HCT116 (cell line): Measurements from ENCODE around the gene COTL1. TPM values are rescaled to one million over a fixed set of nuclear protein-coding genes. Genes with fewer than 3 reads are reported as not detected.

Experiments
- ATAC-seq: fragments of 200-7000 bp; cut with Tn5 transposase; 2 replicates; pipeline ENCODE4 v1.9.1; 2020; ENCODE audit warnings: mild to moderate bottlenecking, moderate library complexity
- BruUV-seq: library from RNA; stranded (reverse); fragments of 400-500 nt; replicated peaks from 2 replicates; lab custom pipeline; 2021; lab: Mats Ljungman, UMichigan
- CTCF ChIA-PET: fragments of 300-600 bp; sonication (Branson Sonifier 250); formaldehyde crosslinking; loops from one replicate; lab custom pipeline; 2021; ENCODE audit warnings: antibody characterized with exemption; lab: Charles Lee
- POLR2A ChIA-PET: fragments of 300-600, 350-600 bp; sonication (Branson Sonifier 250); formaldehyde crosslinking; loops from one replicate; lab custom pipeline; 2021; ENCODE audit warnings: antibody characterized with exemption; lab: Charles Lee
- RAD21 ChIA-PET, 2 experiments: fragments of 300-600 bp; sonication (Branson Sonifier 250); formaldehyde crosslinking; loops; one replicate each; lab custom pipeline; 2023; ENCODE audit warnings: low total read pairs in 2 of 2; ENCODE audit not compliant: uncharacterized antibody in 2 of 2, unreplicated experiment in 2 of 2, low non-redundant PET in 1 of 2; lab: Charles Lee
- DNase-seq: peaks from one replicate; pipeline ENCODE4 v3.0.0-alpha.2; 2010; ENCODE audit warnings: low read depth, low spot score
- H2AFZ ChIP-seq: fragments of 200-600 bp; shearing (Covaris generic), sonication (generic); 2 replicates; pipeline ENCODE4 v1.6.1; 2017; ENCODE audit warnings: low read depth, mixed run types, mixed read lengths, antibody characterized with exemption, low read length; ENCODE audit not compliant: poor library complexity, severe bottlenecking
- H3K27ac ChIP-seq: 2 replicates; pipeline ENCODE4 v1.5.1; 2012; ENCODE audit warnings: low read depth, low read length
- H3K27me3 ChIP-seq: fragments of 200-600 bp; sonication (generic); 2 replicates; pipeline ENCODE4 v1.6.1; 2016; ENCODE audit warnings: mixed run types, low read length, mixed read lengths; ENCODE audit not compliant: insufficient read depth
- H3K36me3 ChIP-seq, 2 experiments: fragments of 200-500 bp in 1 of 2; fragments of 200-600 bp in 1 of 2; sonication (Bioruptor generic) in 1 of 2; sonication (generic) in 1 of 2; 2 replicates each; pipeline versions ENCODE4 v1.5.1 to v1.6.1; 2014 to 2016; ENCODE audit warnings: low read length in 2 of 2, inconsistent platforms in 1 of 2, mixed read lengths in 1 of 2, mixed run types in 1 of 2; ENCODE audit not compliant: insufficient read depth in 2 of 2, control insufficient read depth in 1 of 2
- H3K4me1 ChIP-seq, 2 experiments: fragments of 200-600 bp in 1 of 2; sonication (generic) in 1 of 2; 2 replicates each; pipeline versions ENCODE4 v1.5.1 to v1.6.1; 2012 to 2017; ENCODE audit warnings: low read length in 2 of 2, inconsistent platforms in 1 of 2, mild to moderate bottlenecking in 1 of 2, mixed read lengths in 1 of 2, mixed run types in 1 of 2, moderate library complexity in 1 of 2; ENCODE audit not compliant: insufficient read depth in 2 of 2, control insufficient read depth in 1 of 2
- H3K4me2 ChIP-seq: fragments of 200-600 bp; sonication (generic); 2 replicates; pipeline ENCODE4 v1.6.1; 2017; ENCODE audit warnings: mixed run types, low read length, mixed read lengths
- H3K4me3 ChIP-seq, 2 experiments: fragments of 200-600 bp in 1 of 2; sonication (generic) in 1 of 2; replicated peaks in 1 of 2; 2 replicates each; pipeline ENCODE4 v1.5.1; 2011 to 2016; ENCODE audit warnings: low read length in 2 of 2, control low read depth in 1 of 2, low read depth in 1 of 2, mild to moderate bottlenecking in 1 of 2, mixed read lengths in 1 of 2, mixed run types in 1 of 2
- H3K79me2 ChIP-seq: fragments of 200-600 bp; sonication (generic); 2 replicates; pipeline ENCODE4 v1.6.1; 2017; ENCODE audit warnings: mild to moderate bottlenecking, mixed run types, low read length, moderate library complexity, mixed read lengths; ENCODE audit not compliant: insufficient read depth
- H3K9ac ChIP-seq: fragments of 200-600 bp; sonication (generic); 2 replicates; pipeline ENCODE4 v1.6.1; 2016; ENCODE audit warnings: low read length, mixed read lengths
- H3K9me2 ChIP-seq: fragments of 200-600 bp; sonication (generic), shearing (Covaris generic); 2 replicates; pipeline ENCODE4 v1.6.1; 2017; ENCODE audit warnings: mixed run types, mild to moderate bottlenecking, moderate library complexity; ENCODE audit not compliant: insufficient read depth
- H3K9me3 ChIP-seq, 2 experiments: fragments of 200-500 bp in 1 of 2; fragments of 200-600 bp in 1 of 2; sonication (Bioruptor generic) in 1 of 2; sonication (generic) in 1 of 2; 2 replicates each; pipeline ENCODE4 v1.6.1; 2014 to 2017; ENCODE audit warnings: low read length in 2 of 2, mixed read lengths in 2 of 2, inconsistent platforms in 1 of 2, low read depth in 1 of 2, mild to moderate bottlenecking in 1 of 2, mixed run types in 1 of 2, moderate library complexity in 1 of 2; ENCODE audit not compliant: control insufficient read depth in 1 of 2, insufficient read depth in 1 of 2
- H4K20me1 ChIP-seq: fragments of 200-600 bp; sonication (generic), shearing (Covaris generic); 2 replicates; pipeline ENCODE4 v1.6.1; 2017; ENCODE audit warnings: mixed run types, mild to moderate bottlenecking, moderate library complexity; ENCODE audit not compliant: insufficient read depth
- CBX3 ChIP-seq: IDR thresholded peaks from 2 replicates; pipeline ENCODE4 v1.6.1; 2012; ENCODE audit warnings: low read depth
- ELF1 ChIP-seq: IDR thresholded peaks from 2 replicates; pipeline ENCODE4 v1.6.1; 2012; ENCODE audit warnings: low read depth, borderline replicate concordance
- EZH2 ChIP-seq: fragments of 200-600 bp; sonication (generic); IDR thresholded peaks from 2 replicates; pipeline ENCODE4 v1.6.1; 2017; ENCODE audit warnings: antibody characterized with exemption, mixed run types
- EZH2phosphoT487 ChIP-seq: fragments of 200-600 bp; IDR thresholded peaks from 2 replicates; pipeline ENCODE4 v1.6.1; 2018; ENCODE audit warnings: antibody characterized with exemption, borderline replicate concordance
- FOSL1 ChIP-seq: IDR thresholded peaks from 2 replicates; pipeline ENCODE4 v1.6.1; 2012; ENCODE audit warnings: low read depth
- JUND ChIP-seq: IDR thresholded peaks from 2 replicates; pipeline ENCODE4 v1.6.1; 2012
- POLR2A ChIP-seq: IDR thresholded peaks from 2 replicates; pipeline ENCODE4 v1.7.0; 2011; ENCODE audit warnings: borderline replicate concordance; ENCODE audit not compliant: insufficient read depth, insufficient read length; ENCODE audit errors: extremely low read depth
- POLR2AphosphoS5 ChIP-seq: IDR thresholded peaks from 2 replicates; pipeline ENCODE4 v1.6.1; 2011; ENCODE audit warnings: mild to moderate bottlenecking, low read depth, low read length, moderate library complexity
- RAD21 ChIP-seq: IDR thresholded peaks from 2 replicates; pipeline ENCODE4 v1.6.1; 2012; ENCODE audit warnings: low read depth, mild to moderate bottlenecking
- REST ChIP-seq: IDR thresholded peaks from 2 replicates; pipeline ENCODE4 v1.6.1; 2012; ENCODE audit warnings: low read depth
- SP1 ChIP-seq: IDR thresholded peaks from 2 replicates; pipeline ENCODE4 v1.6.1; 2012; ENCODE audit warnings: low read depth
- SRF ChIP-seq: IDR thresholded peaks from 2 replicates; pipeline ENCODE4 v1.6.1; 2012; ENCODE audit warnings: low read depth
- TCF7L2 ChIP-seq: IDR thresholded peaks from 2 replicates; pipeline ENCODE4 v1.7.0; 2011; ENCODE audit warnings: borderline replicate concordance, inconsistent platforms; ENCODE audit not compliant: insufficient read depth, insufficient read length; ENCODE audit errors: extremely low read depth
- YY1 ChIP-seq: IDR thresholded peaks from 2 replicates; pipeline ENCODE4 v1.6.1; 2011; ENCODE audit warnings: low read length, low read depth, moderate library complexity, mild to moderate bottlenecking; ENCODE audit not compliant: insufficient replicate concordance; ENCODE audit errors: extremely low read depth
- ZNF274 ChIP-seq: fragments of 200-500 bp; sonication (Bioruptor generic); IDR thresholded peaks from 2 replicates; pipeline ENCODE4 v1.6.1; 2014; ENCODE audit warnings: mild to moderate bottlenecking, low read depth, low read length, inconsistent platforms
- intact Hi-C: fragments of 100-400 bp; cut with micrococcal nuclease; formaldehyde crosslinking; loops from 2 replicates; pipeline ENCODE4 v1.10.0; 2022
- total RNA-seq: library from RNA; stranded (reverse); gene quantifications from one replicate; pipeline ENCODE4 v1.2.1, GENCODE V29; 2021; ENCODE audit not compliant: unreplicated experiment
- TF ChIP-seq, protein P1 (sequence below): IDR thresholded peaks from 2 replicates; pipeline ENCODE4 v1.6.1; 2012

Gene COTL1
- total RNA-seq, 1 experiment from 2014 or later: 276 TPM

- peaks cover 7 to 29% of the 10 kb centered on the region in 2 experiments for H3K4me1 ChIP-seq
- no TSS peak for BruUV-seq
- H3K79me2 ChIP-seq: peaks cover 84% of the 10 kb centered on the region
- H3K9ac ChIP-seq: no peak overlapping the region
- intact Hi-C loops: no loop called here
- CTCF ChIA-PET: interaction anchor here (1.2 kb wide), 1 partner anchor 108 kb away, joined by 3 read pairs; no protein-coding TSS in a partner anchor
- no peak overlapping the region for H2AFZ ChIP-seq
- H3K9me2 ChIP-seq: no peaks in the 10 kb centered on the region
- TF ChIP-seq YY1 (no peak), CBX3 (no peak), ZNF274 (no peak), TCF7L2 (no peak), SP1 (no peak)
- TF ChIP-seq, all 23 proteins: peak for 0
- H3K9me3 ChIP-seq: no peaks in the 10 kb centered on the region
- RAD21 ChIA-PET: interaction anchor here in 1 of 2 experiments (0.6 kb wide), 1 partner anchor 49 kb away, joined by 3 read pairs; no protein-coding TSS in a partner anchor
- H3K4me2 ChIP-seq: no peak overlapping the region
- H3K36me3 ChIP-seq: peaks cover 0 to 36% of the 10 kb centered on the region in 2 experiments; a peak in 1 of 4 replicates
- no peaks in the 10 kb centered on the region for H3K27me3 ChIP-seq
- no peak overlapping the region for H3K27ac ChIP-seq
- POLR2A ChIA-PET: interaction anchor here (1.3 kb wide), 1 partner anchor 8 kb away, joined by 3 read pairs; no protein-coding TSS in a partner anchor
- DNase-seq: no peak
- no peaks in the 10 kb centered on the region; the same call in 1 of the 2 replicates for H4K20me1 ChIP-seq
- ATAC-seq: no peak
- no peak overlapping the region for H3K4me3 ChIP-seq
Measured at GRCh38 chr16:84614073-84614459, 3.8 kb downstream of the COTL1 start.

- no peaks in the 10 kb centered on the region for H3K9me3 ChIP-seq
- H3K9ac ChIP-seq: no peak overlapping the region
- H3K4me3 ChIP-seq: no peak overlapping the region
- RAD21 ChIA-PET: interaction anchor here in 1 of 2 experiments (0.6 kb wide), 1 partner anchor 49 kb away, joined by 3 read pairs; no protein-coding TSS in a partner anchor
- DNase-seq (no peak), ATAC-seq (no peak)
- no TSS peak for BruUV-seq
- H3K27ac ChIP-seq: no peak overlapping the region
- H3K36me3 ChIP-seq: peaks cover 0 to 36% of the 10 kb centered on the region in 2 experiments; a peak in 1 of 4 replicates
- H3K4me2 ChIP-seq: no peak overlapping the region
- POLR2A ChIA-PET: interaction anchor here (1.3 kb wide), 1 partner anchor 9 kb away, joined by 3 read pairs; no protein-coding TSS in a partner anchor
- H2AFZ ChIP-seq: no peak overlapping the region
- H4K20me1 ChIP-seq: no peaks in the 10 kb centered on the region; the same call in 1 of the 2 replicates
- H3K79me2 ChIP-seq: peaks cover 90% of the 10 kb centered on the region
- CTCF ChIA-PET: interaction anchor here (1.2 kb wide), 1 partner anchor 107 kb away, joined by 3 read pairs; no protein-coding TSS in a partner anchor
- intact Hi-C loops: no loop called here
- H3K9me2 ChIP-seq: no peaks in the 10 kb centered on the region
- peaks cover 5 to 24% of the 10 kb centered on the region in 2 experiments; a peak in 3 of 4 replicates for H3K4me1 ChIP-seq
- no peaks in the 10 kb centered on the region for H3K27me3 ChIP-seq
- TF ChIP-seq EZH2phosphoT487: no peak
- no peak for TF ChIP-seq ELF1
- no peak for TF ChIP-seq REST
- TF ChIP-seq FOSL1: no peak
- TF ChIP-seq, protein P1, sequence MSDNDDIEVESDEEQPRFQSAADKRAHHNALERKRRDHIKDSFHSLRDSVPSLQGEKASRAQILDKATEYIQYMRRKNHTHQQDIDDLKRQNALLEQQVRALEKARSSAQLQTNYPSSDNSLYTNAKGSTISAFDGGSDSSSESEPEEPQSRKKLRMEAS: no peak
- no peak for TF ChIP-seq ZNF274
- no peak for TF ChIP-seq YY1
- no peak for TF ChIP-seq SRF
- no peak for TF ChIP-seq JUND
- TF ChIP-seq CBX3: no peak
- no peak for TF ChIP-seq POLR2AphosphoS5
- TF ChIP-seq RAD21: no peak
- no peak for TF ChIP-seq EZH2
- TF ChIP-seq POLR2A: no peak
Measured at GRCh38 chr16:84613408-84614072, 4.3 kb downstream of the COTL1 start.
